Islet precursor cell (in vitro differentiated cells): ENCODE data around the gene SNX14.

Experiments used
- DNase-seq: peaks from one replicate; pipeline ENCODE4 v3.0.0-alpha.2; 2018

SNX14 gene

DNA sequence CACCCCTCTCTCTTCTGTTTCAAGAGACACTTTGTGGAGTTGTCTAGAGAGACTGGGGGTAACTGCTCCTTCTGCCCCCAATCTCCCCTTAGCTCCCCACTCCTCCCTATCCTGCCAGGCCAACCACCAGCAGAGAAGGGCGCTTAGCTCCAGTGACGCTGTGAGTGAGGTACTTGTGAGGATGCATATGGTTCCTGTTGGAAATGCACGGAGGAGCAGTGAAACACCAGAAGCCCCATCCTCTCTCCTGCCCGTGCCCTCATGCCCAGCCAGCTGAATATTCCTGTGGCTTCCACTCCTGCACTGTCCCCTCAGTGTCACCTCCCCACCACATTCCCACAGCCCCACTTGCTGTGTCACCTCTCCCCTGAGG lies 131.9 kb downstream of the SNX14 start:
- no peak for DNase-seq

DNA sequence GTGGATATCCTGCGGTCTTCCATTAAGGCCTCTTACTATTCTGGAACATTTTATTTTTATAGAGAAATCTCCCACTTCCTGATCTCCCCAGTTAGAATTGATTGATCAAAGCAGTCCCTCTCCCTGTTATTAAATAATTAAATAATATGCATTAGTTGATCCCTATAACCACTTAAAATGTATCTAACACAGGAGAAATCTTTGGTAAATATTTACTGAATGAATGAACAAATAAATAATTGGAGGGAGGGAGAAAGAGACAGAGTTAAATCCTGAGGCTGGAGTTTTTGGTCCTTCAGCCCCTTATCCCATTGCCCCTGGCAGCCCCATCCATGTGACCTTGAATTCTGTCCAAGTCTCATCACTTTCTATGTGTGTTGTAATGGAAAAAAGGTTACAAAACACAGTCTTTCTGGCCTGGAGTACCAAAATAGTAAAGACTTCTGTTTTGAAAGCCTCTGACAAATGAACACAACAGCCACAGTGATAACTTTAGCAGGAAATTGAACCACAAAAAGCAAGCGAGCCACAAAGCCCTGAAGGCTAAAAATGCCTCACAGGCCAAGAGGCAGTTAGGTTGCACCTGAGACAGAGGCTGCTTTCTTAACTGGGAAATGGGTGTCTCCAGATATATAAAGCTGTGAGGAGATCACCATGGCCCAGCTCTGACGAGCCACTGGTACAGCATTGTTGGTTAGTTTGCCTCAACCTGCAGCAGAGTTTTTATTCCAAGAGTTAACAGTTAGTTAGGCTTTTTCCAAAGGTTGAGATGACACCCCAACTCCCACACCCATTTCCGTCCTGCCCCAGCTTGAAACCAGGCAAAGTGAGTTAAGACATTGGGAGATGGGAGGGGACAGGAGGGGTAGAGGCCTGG lies 132.5 kb downstream of the SNX14 start:
- no peak for DNase-seq

DNA sequence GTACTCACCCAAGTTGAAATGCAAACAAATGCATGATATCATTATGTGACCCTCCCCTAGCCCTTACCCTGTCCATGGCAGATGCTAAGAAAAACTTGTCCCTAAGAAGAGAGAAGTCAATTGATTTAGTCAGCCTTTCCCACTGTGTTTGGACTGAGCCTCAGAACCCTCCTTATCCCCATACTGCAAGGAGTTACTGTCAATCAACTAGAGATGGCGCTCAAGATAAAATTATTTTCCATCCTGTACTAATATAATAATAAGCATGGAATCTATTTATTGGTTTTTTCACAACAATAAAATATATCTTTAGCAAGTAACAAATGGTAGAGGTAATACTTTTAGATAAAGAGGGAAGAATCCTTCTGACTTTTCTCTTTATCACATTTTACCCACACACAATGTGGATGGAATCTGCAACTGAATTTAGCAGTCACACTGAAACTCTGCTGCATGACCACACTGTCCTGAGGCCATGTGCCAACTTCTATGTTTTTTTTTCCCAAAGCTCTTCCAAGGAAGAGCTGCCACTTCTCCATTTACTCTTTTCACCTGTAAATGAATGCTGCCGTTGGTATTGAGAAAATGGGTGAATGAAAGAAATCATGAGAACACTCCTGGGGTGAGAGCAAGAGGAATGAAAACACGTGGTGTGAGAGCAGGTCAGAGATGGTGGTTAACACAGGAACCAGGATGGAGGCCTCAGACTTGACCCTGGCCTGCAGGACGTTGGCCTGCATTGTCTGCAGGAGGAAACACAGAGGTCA lies 133.3 kb downstream of the SNX14 start:
- no peak for DNase-seq

DNA sequence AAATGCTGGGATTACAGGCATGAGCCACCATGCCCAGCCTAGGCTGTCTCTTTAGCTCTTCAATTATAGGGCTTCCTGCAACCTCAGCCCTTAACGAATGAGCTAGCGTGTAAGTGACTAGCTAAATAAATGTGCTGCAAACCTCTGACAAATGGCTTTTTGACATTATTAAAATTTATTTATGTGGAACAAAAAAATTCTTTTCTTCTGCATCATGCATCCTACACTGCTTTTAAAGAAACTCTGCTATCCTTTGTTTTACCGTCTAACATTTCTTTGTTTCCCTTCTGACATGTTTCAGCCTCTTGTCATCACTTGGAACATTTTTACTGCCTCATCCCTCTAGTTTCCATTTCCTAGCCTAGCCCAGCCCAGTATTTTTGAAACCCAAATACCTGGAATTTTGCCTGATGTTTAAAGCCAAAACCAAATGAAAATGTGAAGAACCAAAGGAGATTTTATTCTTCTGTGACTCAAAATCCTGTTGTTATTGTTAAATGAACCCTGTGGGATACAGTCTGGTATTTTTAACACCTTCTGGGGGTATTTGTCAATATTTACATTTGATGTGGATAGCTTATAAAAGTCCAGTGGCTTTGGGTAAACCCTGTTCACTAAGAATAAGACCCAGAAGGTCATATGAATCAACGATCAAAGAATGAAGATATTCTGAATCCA lies 134.3 kb downstream of the SNX14 start:
- no peak for DNase-seq

DNA sequence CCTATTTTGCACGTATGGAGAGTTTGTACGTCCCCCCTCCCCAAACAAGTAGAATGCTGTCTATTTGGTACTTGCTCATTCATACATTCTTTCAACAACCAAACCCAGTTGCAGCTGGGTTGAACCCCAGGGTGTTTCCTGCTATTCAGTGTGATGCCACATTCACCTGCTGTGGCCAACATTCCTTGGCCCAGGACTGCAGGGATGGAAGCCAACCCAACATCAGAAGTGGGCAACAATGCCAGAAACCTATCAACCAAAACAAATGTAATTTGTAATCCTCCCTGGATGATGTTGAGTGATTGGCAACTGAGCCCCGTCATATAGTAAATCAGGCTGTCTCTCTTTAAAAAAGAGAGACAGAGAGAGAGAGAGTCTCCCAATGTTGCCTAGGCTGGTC lies 134.9 kb downstream of the SNX14 start:
- no peak for DNase-seq

DNA sequence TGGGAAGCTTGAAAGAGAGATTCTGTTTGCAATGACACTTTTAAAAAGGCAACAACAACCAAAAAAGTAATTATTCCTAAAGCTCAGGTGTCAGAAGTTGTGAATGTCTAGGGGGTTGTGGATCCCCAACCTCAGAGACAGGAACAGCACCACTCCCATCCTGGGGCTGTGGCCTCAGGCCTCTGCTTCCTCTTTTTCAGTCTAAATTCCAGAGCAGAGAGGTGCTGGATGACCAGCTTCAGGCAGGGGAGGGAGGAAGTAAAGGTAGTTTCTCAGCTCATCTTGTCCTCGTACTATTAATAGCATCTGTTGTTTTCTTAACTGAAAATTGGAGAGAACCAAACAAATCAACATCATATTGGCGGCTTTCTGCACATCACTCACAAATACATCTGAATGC lies 135.5 kb downstream of the SNX14 start:
- DNase-seq, result no peak

DNA sequence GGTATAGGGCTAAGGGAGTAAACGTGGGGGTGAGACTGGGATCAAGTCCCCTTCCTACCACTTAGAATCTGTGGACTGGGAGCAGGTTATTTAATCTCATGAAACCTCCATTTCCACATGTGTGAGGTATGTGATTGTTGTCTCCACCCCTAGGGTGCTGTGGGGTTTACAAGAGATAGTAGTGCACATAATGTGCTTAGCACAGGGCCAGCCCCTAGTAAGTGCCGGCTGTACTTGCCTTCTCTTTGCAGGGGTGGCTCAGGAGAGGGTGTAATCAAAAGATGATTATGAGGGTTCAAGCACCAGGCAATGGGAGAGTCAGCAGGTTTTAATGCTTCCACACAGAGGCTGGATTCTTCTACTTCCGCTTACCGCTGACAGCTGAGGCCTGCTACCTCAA lies 136.9 kb downstream of the SNX14 start:
- DNase-seq, result no peak
